Smooth muscle cell (in vitro differentiated cells): ENCODE measurements around the gene AKT1. TPM values are rescaled to one million over a fixed set of nuclear protein-coding genes. Genes with fewer than 3 reads are reported as not detected.
A peak's percentile ranks its signal among the peaks of the same experiment; 100 is the strongest.

ENCODE experiments used
- DNase-seq: peaks from one replicate; lab custom pipeline; 2025; ENCODE audit not compliant: unreplicated experiment; lab: John Stamatoyannopoulos, UW
- H2AFZ ChIP-seq: fragments of 200-600 bp; sonication (generic); 2 replicates; pipeline ENCODE4 v1.6.0; 2016; ENCODE audit warnings: antibody characterized with exemption, low read depth, mild to moderate bottlenecking
- H3F3A ChIP-seq: fragments of 200-600 bp; sonication (generic); 2 replicates; pipeline ENCODE4 v1.6.0; 2017; ENCODE audit warnings: antibody characterized with exemption, low read depth
- H3K27ac ChIP-seq: fragments of 200-600 bp; sonication (generic); 2 replicates; pipeline ENCODE4 v1.5.1; 2016; ENCODE audit warnings: low read depth, mild to moderate bottlenecking
- H3K27me3 ChIP-seq: fragments of 200-600 bp; sonication (generic); 2 replicates; pipeline ENCODE4 v1.6.1; 2016; ENCODE audit warnings: low read depth, mild to moderate bottlenecking
- H3K36me3 ChIP-seq: fragments of 200-600 bp; sonication (generic); 2 replicates; pipeline ENCODE4 v1.5.1; 2016; ENCODE audit warnings: low read depth
- H3K4me1 ChIP-seq: fragments of 200-600 bp; sonication (generic); 2 replicates; pipeline ENCODE4 v1.5.1; 2016; ENCODE audit warnings: low read depth
- H3K4me2 ChIP-seq: fragments of 200-600 bp; sonication (generic); 2 replicates; pipeline ENCODE4 v1.6.0; 2016; ENCODE audit warnings: mild to moderate bottlenecking
- H3K4me3 ChIP-seq: fragments of 200-600 bp; sonication (generic); 2 replicates; pipeline ENCODE4 v1.5.1; 2016; ENCODE audit warnings: mild to moderate bottlenecking
- H3K79me2 ChIP-seq: fragments of 200-600 bp; sonication (generic); 2 replicates; pipeline ENCODE4 v1.6.0; 2016; ENCODE audit warnings: low read depth, mild to moderate bottlenecking
- H3K9ac ChIP-seq: fragments of 200-600 bp; sonication (generic); 2 replicates; pipeline ENCODE4 v1.6.0; 2016; ENCODE audit warnings: low read depth
- H3K9me3 ChIP-seq: fragments of 200-600 bp; sonication (generic); replicated peaks from 2 replicates; pipeline ENCODE4 v1.5.1; 2016; ENCODE audit warnings: low read depth
- H4K20me1 ChIP-seq: fragments of 200-600 bp; sonication (generic); 2 replicates; pipeline ENCODE4 v1.6.0; 2016; ENCODE audit warnings: low read depth
- WGBS: methylation state at CpG from one replicate; pipeline ENCODE4 v1.1.7; 2016; ENCODE audit warnings: low lambda C conversion rate; 5-methylcytosine and 5-hydroxymethylcytosine counted together
- polyA plus RNA-seq: library from polyadenylated mRNA; unstranded; fragments of >200 nt; fragmentation: Nextera tagmentation; extraction: Ambion mirVana; gene quantifications from 2 replicates; pipeline ENCODE4 v1.2.1, GENCODE V29; 2016
- total RNA-seq: library from RNA; depleted of rRNA; stranded (reverse); fragments of >200 nt; gene quantifications from 2 replicates; pipeline ENCODE4 v1.2.3, GENCODE V29; 2014
- TF ChIP-seq, protein P1 (sequence below): fragments of 200-600 bp; sonication (generic); IDR thresholded peaks from 2 replicates; pipeline ENCODE4 v1.5.1; 2017; ENCODE audit warnings: borderline replicate concordance, mild to moderate bottlenecking, antibody characterized with exemption; ENCODE audit not compliant: insufficient read depth, poor library complexity, severe bottlenecking

Gene AKT1
- total and polyA plus RNA-seq, 2 experiments from 2014 or later, result 99.9 to 189 TPM

DNA sequence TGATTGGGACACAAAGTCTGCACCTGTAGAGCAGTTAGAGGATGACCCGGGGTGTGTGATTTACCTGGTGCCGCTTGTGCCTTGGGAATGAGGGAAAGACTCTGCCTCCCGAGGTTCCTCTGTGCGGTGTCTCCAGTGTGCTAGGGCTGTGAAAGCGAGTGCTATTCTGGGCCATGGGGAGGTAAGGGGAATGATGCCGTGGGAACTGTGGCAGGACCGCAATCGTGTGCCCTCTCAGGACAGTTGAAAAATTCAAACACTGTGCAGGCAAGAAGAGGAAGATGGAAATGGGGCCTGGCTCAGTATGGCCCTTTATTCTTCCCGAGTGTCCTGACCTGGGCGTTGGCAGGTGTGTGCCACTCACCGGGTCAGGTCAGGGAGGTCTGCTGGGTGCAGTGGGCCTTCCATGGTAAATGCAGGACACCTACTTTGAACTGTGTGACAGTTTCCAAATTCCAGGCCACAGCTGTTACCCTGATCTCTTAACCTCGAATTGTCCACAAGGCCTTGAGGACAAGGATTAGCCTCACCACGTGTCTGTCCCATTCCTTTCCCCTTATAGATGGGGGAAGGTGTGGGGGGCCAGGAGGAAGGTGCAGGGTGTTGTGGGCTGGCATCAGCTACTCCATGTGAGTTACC is 41.2 kb downstream of the AKT1 start:
- H4K20me1 ChIP-seq, result peaks cover 56% of the 10 kb centered on the region
- 81% methylated on average over 13 of the region's 13 CpGs for WGBS
- no peaks in the 10 kb centered on the region for H3K27me3 ChIP-seq
- TF ChIP-seq, protein P1, sequence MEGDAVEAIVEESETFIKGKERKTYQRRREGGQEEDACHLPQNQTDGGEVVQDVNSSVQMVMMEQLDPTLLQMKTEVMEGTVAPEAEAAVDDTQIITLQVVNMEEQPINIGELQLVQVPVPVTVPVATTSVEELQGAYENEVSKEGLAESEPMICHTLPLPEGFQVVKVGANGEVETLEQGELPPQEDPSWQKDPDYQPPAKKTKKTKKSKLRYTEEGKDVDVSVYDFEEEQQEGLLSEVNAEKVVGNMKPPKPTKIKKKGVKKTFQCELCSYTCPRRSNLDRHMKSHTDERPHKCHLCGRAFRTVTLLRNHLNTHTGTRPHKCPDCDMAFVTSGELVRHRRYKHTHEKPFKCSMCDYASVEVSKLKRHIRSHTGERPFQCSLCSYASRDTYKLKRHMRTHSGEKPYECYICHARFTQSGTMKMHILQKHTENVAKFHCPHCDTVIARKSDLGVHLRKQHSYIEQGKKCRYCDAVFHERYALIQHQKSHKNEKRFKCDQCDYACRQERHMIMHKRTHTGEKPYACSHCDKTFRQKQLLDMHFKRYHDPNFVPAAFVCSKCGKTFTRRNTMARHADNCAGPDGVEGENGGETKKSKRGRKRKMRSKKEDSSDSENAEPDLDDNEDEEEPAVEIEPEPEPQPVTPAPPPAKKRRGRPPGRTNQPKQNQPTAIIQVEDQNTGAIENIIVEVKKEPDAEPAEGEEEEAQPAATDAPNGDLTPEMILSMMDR, result no peak
- H3K27ac ChIP-seq, result no peak overlapping the region
- DNase-seq, result no peak
- H2AFZ ChIP-seq, result no peak overlapping the region
- H3K79me2 ChIP-seq, result peaks cover 34% of the 10 kb centered on the region
- H3K9me3 ChIP-seq, result no peaks in the 10 kb centered on the region
- peak overlapping the region; percentile 99 for H3K9ac ChIP-seq
- peak overlapping the region; percentile 71 for H3K4me3 ChIP-seq
- H3F3A ChIP-seq, result no peaks in the 10 kb centered on the region
- peaks cover 7% of the 10 kb centered on the region for H3K4me1 ChIP-seq
- no peaks in the 10 kb centered on the region for H3K36me3 ChIP-seq
- peak overlapping the region; percentile 95 for H3K4me2 ChIP-seq

DNA sequence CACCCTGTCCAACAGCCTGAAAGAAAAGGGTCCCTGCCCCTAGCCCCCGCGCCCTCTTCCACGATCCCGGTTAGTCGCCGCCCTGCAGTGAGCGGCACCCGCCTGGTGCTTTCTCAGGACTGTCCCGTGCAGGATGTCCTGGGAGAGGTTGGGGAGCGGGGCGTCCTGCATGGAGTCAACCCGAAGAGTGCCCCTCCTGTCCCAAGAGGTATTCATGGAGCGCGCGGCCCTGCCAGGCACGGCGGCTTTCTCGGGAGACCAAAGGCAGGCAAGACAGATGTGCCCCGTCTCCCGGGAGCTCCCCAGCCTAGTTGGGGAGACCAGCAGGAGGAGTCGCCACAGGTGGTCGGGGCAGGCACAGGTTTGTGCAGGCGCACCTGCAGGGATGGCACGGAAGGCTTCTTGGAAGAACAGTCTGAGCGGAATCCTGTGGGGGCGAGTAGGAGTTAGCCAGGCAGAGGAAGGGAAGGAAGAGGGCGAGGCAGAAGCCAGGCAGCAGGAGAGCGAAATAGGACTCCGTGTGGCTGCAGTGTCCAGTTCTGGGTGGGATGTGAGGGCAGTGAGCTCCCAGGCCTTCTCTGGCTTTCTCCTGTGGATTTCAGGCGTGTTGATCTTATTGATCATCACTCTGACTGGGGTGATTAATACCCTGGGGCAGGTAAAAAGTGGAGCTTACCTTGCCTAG is 41.9 kb downstream of the AKT1 start:
- H3K36me3 ChIP-seq, result no peaks in the 10 kb centered on the region
- peaks cover 7% of the 10 kb centered on the region for H3K4me1 ChIP-seq
- H3K79me2 ChIP-seq, result peaks cover 34% of the 10 kb centered on the region
- H2AFZ ChIP-seq, result no peak overlapping the region
- 5% methylated on average over 29 of the region's 30 CpGs for WGBS
- TF ChIP-seq, protein P1, result no peak
- peak overlapping the region; percentile 83 for H3K27ac ChIP-seq
- DNase-seq, result no peak
- no peaks in the 10 kb centered on the region for H3K9me3 ChIP-seq
- peak overlapping the region; percentile 99 for H3K9ac ChIP-seq
- H3K4me3 ChIP-seq, result peak overlapping the region; percentile 71
- no peaks in the 10 kb centered on the region for H3K27me3 ChIP-seq
- H3F3A ChIP-seq, result no peaks in the 10 kb centered on the region
- peak overlapping the region; percentile 95 for H3K4me2 ChIP-seq
- H4K20me1 ChIP-seq, result peaks cover 51% of the 10 kb centered on the region

DNA sequence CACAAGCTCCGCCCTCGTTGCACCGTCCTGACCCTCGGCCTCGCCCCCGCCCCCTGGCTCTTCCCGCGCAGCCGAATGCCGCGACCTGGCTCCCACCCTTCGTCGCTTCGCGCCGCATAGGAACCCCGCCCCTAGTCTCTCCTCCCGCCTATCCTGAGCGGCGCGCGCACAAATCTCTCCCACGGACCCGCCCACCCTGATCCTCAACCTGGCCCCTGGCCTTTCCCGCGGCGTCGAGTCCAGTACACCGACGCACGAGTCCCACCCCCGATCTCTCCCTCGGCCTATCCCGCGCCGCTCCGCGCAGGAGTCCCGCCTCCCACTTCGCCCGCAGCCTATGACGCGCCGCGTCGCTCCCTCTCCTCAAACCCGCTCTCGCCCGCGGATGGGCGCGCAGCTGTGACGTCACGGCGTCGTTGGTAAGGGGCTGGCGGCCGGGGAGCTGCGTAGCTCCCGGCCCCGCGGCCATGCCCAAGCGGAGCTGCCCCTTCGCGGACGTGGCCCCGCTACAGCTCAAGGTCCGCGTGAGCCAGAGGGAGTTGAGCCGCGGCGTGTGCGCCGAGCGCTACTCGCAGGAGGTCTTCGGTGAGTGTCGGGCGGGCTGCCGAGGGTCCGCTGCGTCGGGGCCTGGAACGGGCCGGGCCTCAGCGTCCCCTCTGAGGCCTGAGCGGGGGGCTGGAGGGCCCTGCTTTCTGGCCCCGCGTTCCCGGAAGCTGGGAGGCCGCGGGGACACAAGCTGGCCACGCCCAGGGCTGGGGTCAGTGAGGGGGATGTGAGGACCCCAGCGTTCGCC is 42.6 kb downstream of the AKT1 start, which contains the start of gene SIVA1:
Gene SIVA1 (plus strand): TSS at position 413 of the 793 bp plus-strand sequence. CDS start 55 bp downstream, at position 468.
- Histone ChIP-seq H3K4me1 (peaks cover 7% of the 10 kb centered on the region), H3K79me2 (peaks cover 34% of the 10 kb centered on the region), H3K27me3 (no peaks in the 10 kb centered on the region), H3F3A (no peaks in the 10 kb centered on the region), H3K4me2 (peak within 1 kb of the TSS; percentile 95), H3K9me3 (no peaks in the 10 kb centered on the region), H2AFZ (peak within 1 kb of the TSS; percentile 87), H4K20me1 (peaks cover 44% of the 10 kb centered on the region), H3K4me3 (peak within 1 kb of the TSS; percentile 71), H3K27ac (peak within 1 kb of the TSS; percentile 83), H3K9ac (peak within 1 kb of the TSS; percentile 99), H3K36me3 (no peaks in the 10 kb centered on the region)
- TF ChIP-seq, protein P1, result no peak
- WGBS, result under 1% methylated on average over 51 of the region's 95 CpGs
- peak; percentile 97 for DNase-seq
